Daoy (cell line): ENCODE data around the gene PCBD1. TPM values are rescaled to one million over a fixed set of nuclear protein-coding genes. Genes with fewer than 3 reads are reported as not detected.

ENCODE experiments used
- DNase-seq: peaks from one replicate; pipeline ENCODE4 v3.0.0-alpha.2; 2015; ENCODE audit warnings: low read depth
- total RNA-seq: library from RNA; depleted of rRNA; stranded (reverse); fragments of >200 nt; shearing (Covaris generic); gene quantifications from 2 replicates; pipeline ENCODE4 v1.2.3, GENCODE V29; 2014

PCBD1 gene
- total RNA-seq, 1 experiment from 2014 or later: 26.2 TPM

GRCh38 chr10:70902661-70903261, 14.4 kb upstream of the PCBD1 start:
- DNase-seq: no peak

GRCh38 chr10:70901276-70901878, 13.0 kb upstream of the PCBD1 start:
- no peak for DNase-seq

- DNase-seq: no peak
These were observed 10.7 kb upstream of the PCBD1 start for GRCh38 chr10:70899096-70899495.

- DNase-seq: no peak
These were observed 10.3 kb upstream of the PCBD1 start for GRCh38 chr10:70898687-70899086.

- DNase-seq: no peak
These were observed 8.2 kb upstream of the PCBD1 start for GRCh38 chr10:70896551-70896950.

GRCh38 chr10:70894416-70894815, 6.1 kb upstream of the PCBD1 start:
- DNase-seq: no peak

GRCh38 chr10:70893227-70894006, 5.1 kb upstream of the PCBD1 start:
- DNase-seq: no peak

- no peak for DNase-seq
These were observed 4.3 kb upstream of the PCBD1 start for GRCh38 chr10:70892631-70893030.

GRCh38 chr10:70891627-70892026, 3.3 kb upstream of the PCBD1 start:
- no peak for DNase-seq

GRCh38 chr10:70890917-70891431, 2.6 kb upstream of the PCBD1 start:
- no peak for DNase-seq

- DNase-seq: no peak
These were observed 926 bp upstream of the PCBD1 start for GRCh38 chr10:70889291-70889690.

GRCh38 chr10:70886921-70887665, 1.3 kb downstream of the PCBD1 start:
- no peak for DNase-seq

- no peak for DNase-seq
These were observed 2.1 kb downstream of the PCBD1 start for GRCh38 chr10:70885931-70886903.

- DNase-seq: no peak
These were observed 2.9 kb downstream of the PCBD1 start for GRCh38 chr10:70885481-70885880.

- no peak for DNase-seq
These were observed 3.6 kb downstream of the PCBD1 start for GRCh38 chr10:70884741-70885140.

GRCh38 chr10:70880077-70880534, 8.3 kb downstream of the PCBD1 start:
- DNase-seq: peak; percentile 65

GRCh38 chr10:70879207-70879606, 9.2 kb downstream of the PCBD1 start:
- DNase-seq: no peak

- DNase-seq: no peak
These were observed 14.3 kb downstream of the PCBD1 start for GRCh38 chr10:70874061-70874460.

- DNase-seq: no peak
These were observed 16.1 kb downstream of the PCBD1 start for GRCh38 chr10:70872291-70872690.

- DNase-seq: no peak
These were observed 21.9 kb downstream of the PCBD1 start for GRCh38 chr10:70866424-70866823.

GRCh38 chr10:70864935-70865334, 23.4 kb downstream of the PCBD1 start:
- no peak for DNase-seq
